Suprapubic skin (tissue), 4 donors: ENCODE measurements around the gene MCF2L2.

Source experiments
- POLR2A ChIP-seq, 2 donors: fragments of 450-650 bp; IDR thresholded peaks; one replicate each; pipeline ENCODE4 v1.6.1; 2017; ENCODE audit warnings: antibody characterized with exemption in 2 of 2, mild to moderate bottlenecking in 2 of 2, moderate library complexity in 2 of 2
- POLR2AphosphoS5 ChIP-seq, 3 donors: sonication (generic); formaldehyde crosslinking; IDR thresholded peaks; one replicate each; pipeline ENCODE4 v1.6.1; 2017; ENCODE audit warnings: antibody characterized with exemption in 3 of 3
- TF ChIP-seq, protein P1 (sequence below), 2 donors: fragments of 200-600 bp in 1 of 2; fragments of 450-650 bp in 1 of 2; sonication (generic) in 1 of 2; IDR thresholded peaks; one replicate each; pipeline ENCODE4 v1.5.1; 2016 to 2019; ENCODE audit warnings: antibody characterized with exemption in 2 of 2, mild to moderate bottlenecking in 1 of 2, moderate library complexity in 1 of 2

DNA sequence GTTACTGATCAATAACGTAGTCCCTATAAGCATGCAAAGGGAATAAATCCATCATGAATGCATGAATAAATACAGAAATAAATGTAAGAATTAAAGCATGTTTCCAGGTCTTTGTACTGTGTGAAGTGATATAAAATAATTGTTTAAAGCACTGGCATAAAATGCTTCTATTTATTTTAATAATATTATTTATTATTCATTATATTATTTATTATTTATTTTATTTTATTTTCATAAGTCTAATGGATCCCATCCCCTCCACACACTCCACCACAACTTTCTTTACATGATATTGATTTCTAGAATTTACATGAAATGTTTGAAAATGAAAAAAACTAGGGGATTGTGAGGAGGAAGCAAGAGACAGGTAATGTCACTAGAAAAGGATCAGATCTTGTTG lies 73.5 kb downstream of the MCF2L2 start:
- TF ChIP-seq, protein P1, sequence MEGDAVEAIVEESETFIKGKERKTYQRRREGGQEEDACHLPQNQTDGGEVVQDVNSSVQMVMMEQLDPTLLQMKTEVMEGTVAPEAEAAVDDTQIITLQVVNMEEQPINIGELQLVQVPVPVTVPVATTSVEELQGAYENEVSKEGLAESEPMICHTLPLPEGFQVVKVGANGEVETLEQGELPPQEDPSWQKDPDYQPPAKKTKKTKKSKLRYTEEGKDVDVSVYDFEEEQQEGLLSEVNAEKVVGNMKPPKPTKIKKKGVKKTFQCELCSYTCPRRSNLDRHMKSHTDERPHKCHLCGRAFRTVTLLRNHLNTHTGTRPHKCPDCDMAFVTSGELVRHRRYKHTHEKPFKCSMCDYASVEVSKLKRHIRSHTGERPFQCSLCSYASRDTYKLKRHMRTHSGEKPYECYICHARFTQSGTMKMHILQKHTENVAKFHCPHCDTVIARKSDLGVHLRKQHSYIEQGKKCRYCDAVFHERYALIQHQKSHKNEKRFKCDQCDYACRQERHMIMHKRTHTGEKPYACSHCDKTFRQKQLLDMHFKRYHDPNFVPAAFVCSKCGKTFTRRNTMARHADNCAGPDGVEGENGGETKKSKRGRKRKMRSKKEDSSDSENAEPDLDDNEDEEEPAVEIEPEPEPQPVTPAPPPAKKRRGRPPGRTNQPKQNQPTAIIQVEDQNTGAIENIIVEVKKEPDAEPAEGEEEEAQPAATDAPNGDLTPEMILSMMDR (IDR thresholded peaks at IDR 0.05) = no peak
- TF ChIP-seq POLR2AphosphoS5 (IDR thresholded peaks at IDR 0.05) = no peak
- no peak for TF ChIP-seq POLR2A (IDR thresholded peaks at IDR 0.05)
